PC-3 (cell line): ENCODE results near the gene RBM47.

Source experiments
- CTCF ChIP-seq: fragments of 300-600 bp; sonication (generic); conservative IDR thresholded peaks from 2 replicates; pipeline ENCODE4 v1.5.1; 2017; ENCODE audit warnings: antibody characterized with exemption, low read depth, mild to moderate bottlenecking, low read length
- EZH2 ChIP-seq: fragments of 300-600 bp; sonication (generic); IDR thresholded peaks from one replicate; pipeline ENCODE4 v1.6.1; 2017; ENCODE audit warnings: antibody characterized with exemption, mild to moderate bottlenecking, low read length; ENCODE audit not compliant: unreplicated experiment
- EZH2phosphoT487 ChIP-seq: fragments of 300-600 bp; sonication (generic); IDR thresholded peaks from 2 replicates; pipeline ENCODE4 v1.6.1; 2018; ENCODE audit warnings: mild to moderate bottlenecking, antibody characterized with exemption, low read length, borderline replicate concordance

- TF ChIP-seq CTCF, result no peak
- no peak for TF ChIP-seq EZH2phosphoT487
- no peak for TF ChIP-seq EZH2
Observed at GRCh38 chr4:40439519-40439918, 190.1 kb downstream of the RBM47 start.
